Caco-2 (cell line): ENCODE results near the gene SARDH. TPM values are rescaled to one million over a fixed set of nuclear protein-coding genes. Genes with fewer than 3 reads are reported as not detected.

Experiments
- BruUV-seq: library from RNA; stranded (reverse); fragments of 400-500 nt; replicated peaks from 2 replicates; lab custom pipeline; 2021; lab: Mats Ljungman, UMichigan
- CTCF ChIA-PET: fragments of 300-600 bp; sonication (Branson Sonifier 250); formaldehyde crosslinking; loops from one replicate; lab custom pipeline; 2022; ENCODE audit warnings: antibody characterized with exemption; lab: Charles Lee
- POLR2A ChIA-PET: fragments of 300-600 bp; sonication (Branson Sonifier 250); formaldehyde crosslinking; loops from one replicate; lab custom pipeline; 2022; ENCODE audit warnings: antibody characterized with exemption; lab: Charles Lee
- DNase-seq, 2 experiments: peaks; one replicate each; pipeline versions ENCODE4 v3.0.0 to v3.0.0-alpha.2; 2020 to 2022
- H3K27me3 ChIP-seq: replicated peaks from 2 replicates; pipeline ENCODE4 v1.6.0; 2011; ENCODE audit warnings: low read length; ENCODE audit not compliant: control insufficient read depth, insufficient read depth
- H3K36me3 ChIP-seq: 2 replicates; pipeline ENCODE4 v1.5.1; 2011; ENCODE audit warnings: low read length; ENCODE audit not compliant: control insufficient read depth, insufficient read depth
- H3K4me1 ChIP-seq: fragments of 250-450 bp; sonication (Bioruptor Pico); 2 replicates; pipeline ENCODE4 v1.5.1; 2020; ENCODE audit warnings: mild to moderate bottlenecking
- H3K4me3 ChIP-seq: 2 replicates; pipeline ENCODE4 v1.5.1; 2011; ENCODE audit warnings: low read depth, mild to moderate bottlenecking, control low read depth, low read length
- H3K9me3 ChIP-seq: fragments of 250-450 bp; sonication (Bioruptor Pico); 2 replicates; pipeline ENCODE4 v1.5.1; 2020; ENCODE audit warnings: mild to moderate bottlenecking, moderate library complexity
- H3K27ac Mint-ChIP-seq: one replicate; pipeline ENCODE4 v1.8.0; 2022; ENCODE audit warnings: mixed read lengths; ENCODE audit not compliant: unreplicated experiment
- H3K27me3 Mint-ChIP-seq: one replicate; pipeline ENCODE4 v1.8.0; 2022; ENCODE audit warnings: mixed read lengths; ENCODE audit not compliant: insufficient read depth, unreplicated experiment
- H3K36me3 Mint-ChIP-seq: one replicate; pipeline ENCODE4 v1.8.0; 2022; ENCODE audit warnings: mild to moderate bottlenecking, mixed read lengths; ENCODE audit not compliant: insufficient read depth, unreplicated experiment
- H3K4me1 Mint-ChIP-seq: one replicate; pipeline ENCODE4 v1.8.0; 2022; ENCODE audit warnings: low read depth, mixed read lengths; ENCODE audit not compliant: unreplicated experiment
- H3K4me3 Mint-ChIP-seq: one replicate; pipeline ENCODE4 v1.8.0; 2022; ENCODE audit warnings: mild to moderate bottlenecking, moderate library complexity, mixed read lengths; ENCODE audit not compliant: unreplicated experiment
- H3K9me3 Mint-ChIP-seq: one replicate; pipeline ENCODE4 v1.8.0; 2022; ENCODE audit warnings: mixed read lengths; ENCODE audit not compliant: unreplicated experiment
- CTCF ChIP-seq, 2 experiments: fragments of 200-600 bp in 1 of 2; IDR thresholded peaks; 1 replicate in 1 of 2; 2 replicates in 1 of 2; pipeline versions ENCODE4 v1.5.1 to v1.8.0; 2011 to 2022; ENCODE audit warnings: antibody characterized with exemption in 1 of 2, control low read depth in 1 of 2, inconsistent platforms in 1 of 2, low read depth in 1 of 2, low read length in 1 of 2, mild to moderate bottlenecking in 1 of 2, moderate library complexity in 1 of 2; ENCODE audit not compliant: insufficient read depth in 1 of 2, severe bottlenecking in 1 of 2, unreplicated experiment in 1 of 2
- intact Hi-C: fragments of 100-400 bp; cut with micrococcal nuclease; formaldehyde crosslinking; loops from one replicate; pipeline ENCODE4 v1.10.0; 2022; ENCODE audit not compliant: unreplicated experiment
- total RNA-seq: library from RNA; stranded (reverse); gene quantifications from 2 replicates; pipeline ENCODE4 v1.2.3, GENCODE V29; 2022

SARDH gene
- total RNA-seq, 1 experiment from 2014 or later, result 0.36 TPM

- Histone ChIP-seq H3K9me3 (no peaks in the 10 kb centered on the region), H3K4me1 (peaks cover 4% of the 10 kb centered on the region; the same call in 1 of the 2 replicates), H3K4me3 (no peak overlapping the region), H3K27me3 (no peaks in the 10 kb centered on the region), H3K36me3 (no peaks in the 10 kb centered on the region)
- TF ChIP-seq CTCF (IDR thresholded peaks at IDR 0.05; ENCODE audit: insufficient read depth in 1 of 2, low read depth in 1 of 2, low read length in 1 of 2, severe bottlenecking in 1 of 2, unreplicated experiment in 1 of 2), result no peak
- H3K36me3 Mint-ChIP-seq, result no peaks in the 10 kb centered on the region
- H3K9me3 Mint-ChIP-seq, result no peaks in the 10 kb centered on the region
- BruUV-seq, result no TSS peak
- intact Hi-C loops, result no loop called here
- H3K27me3 Mint-ChIP-seq, result no peaks in the 10 kb centered on the region
- H3K27ac Mint-ChIP-seq, result no peak overlapping the region
- CTCF ChIA-PET, result interaction anchor here (0.5 kb wide), 1 partner anchor 255 kb away, joined by 3 read pairs; no protein-coding TSS in a partner anchor
- no peak overlapping the region for H3K4me3 Mint-ChIP-seq
- POLR2A ChIA-PET, result no interaction called here
- DNase-seq, result peak in 1 of 2 experiments; percentile 20
- H3K4me1 Mint-ChIP-seq, result no peaks in the 10 kb centered on the region
Observed at GRCh38 chr9:133737071-133737773, 930 bp downstream of the SARDH start.

GRCh38 chr9:133735931-133736330 is 2.2 kb downstream of the SARDH start:
- Mint-ChIP-seq H3K27me3 (no peaks in the 10 kb centered on the region), H3K27ac (no peak overlapping the region), H3K4me3 (no peak overlapping the region), H3K9me3 (no peaks in the 10 kb centered on the region), H3K36me3 (no peaks in the 10 kb centered on the region), H3K4me1 (no peaks in the 10 kb centered on the region)
- intact Hi-C loops, result no loop called here
- Histone ChIP-seq H3K9me3 (no peaks in the 10 kb centered on the region), H3K27me3 (no peaks in the 10 kb centered on the region), H3K36me3 (no peaks in the 10 kb centered on the region), H3K4me3 (no peak overlapping the region), H3K4me1 (peaks cover 4% of the 10 kb centered on the region; the same call in 1 of the 2 replicates)
- no peak for TF ChIP-seq CTCF (IDR thresholded peaks at IDR 0.05; ENCODE audit: insufficient read depth in 1 of 2, low read depth in 1 of 2, low read length in 1 of 2, severe bottlenecking in 1 of 2, unreplicated experiment in 1 of 2)
- ChIA-PET CTCF (interaction anchor here (1.0 kb wide), 1 partner anchor 9 kb away, joined by 3 read pairs; no protein-coding TSS in a partner anchor), POLR2A (no interaction called here)
- DNase-seq, result peak in 1 of 2 experiments; percentile 1
- BruUV-seq, result no TSS peak

GRCh38 chr9:133735415-133735775 is 2.8 kb downstream of the SARDH start:
- Histone ChIP-seq H3K36me3 (no peaks in the 10 kb centered on the region), H3K9me3 (no peaks in the 10 kb centered on the region), H3K4me1 (peaks cover 4% of the 10 kb centered on the region; the same call in 1 of the 2 replicates), H3K27me3 (no peaks in the 10 kb centered on the region), H3K4me3 (no peak overlapping the region)
- Mint-ChIP-seq H3K4me1 (no peaks in the 10 kb centered on the region), H3K36me3 (no peaks in the 10 kb centered on the region), H3K9me3 (no peaks in the 10 kb centered on the region), H3K27ac (no peak overlapping the region), H3K4me3 (no peak overlapping the region), H3K27me3 (peaks cover 4% of the 10 kb centered on the region)
- POLR2A ChIA-PET, result no interaction called here
- peak in 1 of 2 experiments; percentile 39 for DNase-seq
- no TSS peak for BruUV-seq
- CTCF ChIA-PET, result interaction anchor here (1.0 kb wide), 1 partner anchor 8 kb away, joined by 3 read pairs; no protein-coding TSS in a partner anchor
- intact Hi-C loops, result no loop called here
- no peak for TF ChIP-seq CTCF (IDR thresholded peaks at IDR 0.05; ENCODE audit: insufficient read depth in 1 of 2, low read depth in 1 of 2, low read length in 1 of 2, severe bottlenecking in 1 of 2, unreplicated experiment in 1 of 2)
